ENCODE data around the gene BTNL8.

DNA sequence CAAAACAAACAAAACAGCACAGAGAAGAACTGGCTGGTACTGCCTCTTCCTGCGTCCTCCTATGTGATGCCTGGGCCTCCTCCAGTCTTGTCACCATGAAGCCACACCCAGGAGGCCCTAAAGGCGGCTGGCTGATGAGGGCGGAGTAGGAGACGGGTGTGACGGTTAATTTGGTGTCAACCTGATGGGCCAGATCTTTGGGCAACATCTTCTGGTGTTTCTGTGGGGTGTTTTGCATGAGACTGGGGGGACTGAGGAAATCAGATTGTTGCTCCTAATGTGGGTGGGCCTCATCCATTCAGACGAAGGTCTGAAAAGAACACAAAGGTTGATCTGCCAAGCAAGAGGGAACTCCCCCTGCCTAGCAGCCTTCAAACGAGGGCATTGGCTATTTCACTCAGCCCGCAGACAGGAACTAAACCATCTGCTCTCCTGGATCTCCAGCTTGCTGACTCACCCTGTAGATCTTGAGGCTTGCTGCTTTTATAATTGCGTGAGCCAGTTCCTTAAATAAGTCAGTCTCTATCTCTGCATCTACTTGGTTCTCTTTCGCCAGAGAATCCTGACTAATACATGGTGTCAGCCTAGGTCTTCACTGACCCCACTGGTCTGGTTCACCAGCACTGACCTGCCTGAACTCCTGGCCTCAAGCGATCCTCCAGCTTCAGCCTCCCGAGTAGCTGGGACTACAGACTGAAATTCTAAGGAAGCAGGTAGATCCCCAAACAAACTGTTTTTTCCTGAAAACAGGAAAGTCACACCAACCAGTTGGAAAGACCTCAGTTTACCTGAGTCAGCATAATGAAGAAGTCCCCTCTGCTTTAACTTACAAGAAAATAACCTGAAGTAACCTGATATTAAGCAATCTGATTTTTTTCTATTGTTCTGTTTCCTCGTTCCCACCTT, 25.1 kb upstream of the BTNL8 start:
- TF ChIP-seq ISL1 (CRISPR knock-in tag; IDR thresholded peaks at IDR 0.05) (no peak), ZNF8 (CRISPR knock-in tag; IDR thresholded peaks at IDR 0.05) (no peak), ZNF565 (CRISPR knock-in tag; conservative IDR thresholded peaks at IDR 0.05; ENCODE audit: low read depth) (no peak), ZFP30 (CRISPR knock-in tag; IDR thresholded peaks at IDR 0.05) (no peak)
- TF ChIP-seq, protein P1, sequence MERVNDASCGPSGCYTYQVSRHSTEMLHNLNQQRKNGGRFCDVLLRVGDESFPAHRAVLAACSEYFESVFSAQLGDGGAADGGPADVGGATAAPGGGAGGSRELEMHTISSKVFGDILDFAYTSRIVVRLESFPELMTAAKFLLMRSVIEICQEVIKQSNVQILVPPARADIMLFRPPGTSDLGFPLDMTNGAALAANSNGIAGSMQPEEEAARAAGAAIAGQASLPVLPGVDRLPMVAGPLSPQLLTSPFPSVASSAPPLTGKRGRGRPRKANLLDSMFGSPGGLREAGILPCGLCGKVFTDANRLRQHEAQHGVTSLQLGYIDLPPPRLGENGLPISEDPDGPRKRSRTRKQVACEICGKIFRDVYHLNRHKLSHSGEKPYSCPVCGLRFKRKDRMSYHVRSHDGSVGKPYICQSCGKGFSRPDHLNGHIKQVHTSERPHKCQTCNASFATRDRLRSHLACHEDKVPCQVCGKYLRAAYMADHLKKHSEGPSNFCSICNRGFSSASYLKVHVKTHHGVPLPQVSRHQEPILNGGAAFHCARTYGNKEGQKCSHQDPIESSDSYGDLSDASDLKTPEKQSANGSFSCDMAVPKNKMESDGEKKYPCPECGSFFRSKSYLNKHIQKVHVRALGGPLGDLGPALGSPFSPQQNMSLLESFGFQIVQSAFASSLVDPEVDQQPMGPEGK (CRISPR knock-in tag; IDR thresholded peaks at IDR 0.05; ENCODE audit: borderline replicate concordance) = no peak
- TF ChIP-seq, protein P2, sequence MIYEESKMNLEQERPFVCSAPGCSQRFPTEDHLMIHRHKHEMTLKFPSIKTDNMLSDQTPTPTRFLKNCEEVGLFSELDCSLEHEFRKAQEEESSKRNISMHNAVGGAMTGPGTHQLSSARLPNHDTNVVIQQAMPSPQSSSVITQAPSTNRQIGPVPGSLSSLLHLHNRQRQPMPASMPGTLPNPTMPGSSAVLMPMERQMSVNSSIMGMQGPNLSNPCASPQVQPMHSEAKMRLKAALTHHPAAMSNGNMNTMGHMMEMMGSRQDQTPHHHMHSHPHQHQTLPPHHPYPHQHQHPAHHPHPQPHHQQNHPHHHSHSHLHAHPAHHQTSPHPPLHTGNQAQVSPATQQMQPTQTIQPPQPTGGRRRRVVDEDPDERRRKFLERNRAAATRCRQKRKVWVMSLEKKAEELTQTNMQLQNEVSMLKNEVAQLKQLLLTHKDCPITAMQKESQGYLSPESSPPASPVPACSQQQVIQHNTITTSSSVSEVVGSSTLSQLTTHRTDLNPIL (CRISPR knock-in tag; IDR thresholded peaks at IDR 0.05; ENCODE audit: low read depth) = no peak

Measured in SK-N-SH treated with all-trans-retinoic acid at 6 μM for 48 hours (cell line).